Activated CD4-positive, alpha-beta T cell treated with anti-CD3 and anti-CD28 coated beads for 36 hours (primary cell): Measurements from ENCODE around the gene HLA-G. TPM values are rescaled to one million over a fixed set of nuclear protein-coding genes. Genes with fewer than 3 reads are reported as not detected.

Experiments
- ATAC-seq: fragments of 200-7000 bp; cut with Tn5 transposase; one replicate; pipeline ENCODE4 v1.10.0; 2021; ENCODE audit warnings: mild to moderate bottlenecking, moderate library complexity
- CTCF ChIA-PET: fragments of 350-600 bp; sonication (Branson Sonifier 250); formaldehyde crosslinking; loops from one replicate; lab custom pipeline; 2021; ENCODE audit warnings: antibody characterized with exemption; lab: Charles Lee
- POLR2A ChIA-PET: fragments of 350-600 bp; sonication (Branson Sonifier 250); formaldehyde crosslinking; loops from one replicate; lab custom pipeline; 2021; ENCODE audit warnings: antibody characterized with exemption, inconsistent platforms; lab: Charles Lee
- DNase-seq: peaks from one replicate; pipeline ENCODE4 v3.0.0-alpha.2; 2020
- H3K27ac Mint-ChIP-seq: one replicate; pipeline ENCODE4 v1.8.0; 2021; ENCODE audit warnings: mixed read lengths
- H3K27me3 Mint-ChIP-seq: one replicate; pipeline ENCODE4 v1.8.0; 2021; ENCODE audit warnings: mixed read lengths
- H3K36me3 Mint-ChIP-seq: one replicate; pipeline ENCODE4 v1.8.0; 2021; ENCODE audit warnings: low read depth, mixed read lengths
- H3K4me1 Mint-ChIP-seq: one replicate; pipeline ENCODE4 v1.8.0; 2021; ENCODE audit warnings: mixed read lengths
- H3K4me3 Mint-ChIP-seq: one replicate; pipeline ENCODE4 v1.8.0; 2021; ENCODE audit warnings: mild to moderate bottlenecking, moderate library complexity, mixed read lengths
- H3K9me3 Mint-ChIP-seq: one replicate; pipeline ENCODE4 v1.8.0; 2021; ENCODE audit warnings: low read depth, mixed read lengths
- intact Hi-C, 2 experiments: fragments of 100-400 bp; cut with DNase I in 1 of 2; cut with micrococcal nuclease in 1 of 2; formaldehyde crosslinking; loops; one replicate each; pipeline versions ENCODE4 v1.14.2 to v1.15.1; 2022 to 2024; cut with DNase I, micrococcal nuclease
- total RNA-seq, 2 experiments: library from RNA; stranded (reverse); gene quantifications; one replicate each; pipeline ENCODE4 v1.2.3, GENCODE V29; 2021

The HLA-G gene
- total RNA-seq, 2 experiments from 2014 or later = 0.35 to 0.55 TPM

- ChIA-PET CTCF (interaction anchor here (1.2 kb wide), 1 partner anchor 113 kb away, joined by 3 read pairs; no protein-coding TSS in a partner anchor), POLR2A (no interaction called here)
- peaks cover 18% of the 10 kb centered on the region for H3K27me3 Mint-ChIP-seq
- intact Hi-C loops = no loop called here
- DNase-seq (no peak), ATAC-seq (no peak)
- peaks cover 5% of the 10 kb centered on the region for H3K4me1 Mint-ChIP-seq
- H3K4me3 Mint-ChIP-seq = no peak overlapping the region
- no peaks in the 10 kb centered on the region for H3K36me3 Mint-ChIP-seq
- no peak overlapping the region for H3K27ac Mint-ChIP-seq
- H3K9me3 Mint-ChIP-seq = no peaks in the 10 kb centered on the region
Observed at GRCh38 chr6:29816030-29816429, 11.6 kb upstream of the HLA-G start.

GRCh38 chr6:29818892-29819291 lies 8.7 kb upstream of the HLA-G start:
- H3K36me3 Mint-ChIP-seq = no peaks in the 10 kb centered on the region
- no peaks in the 10 kb centered on the region for H3K9me3 Mint-ChIP-seq
- H3K27ac Mint-ChIP-seq = no peak overlapping the region
- H3K4me3 Mint-ChIP-seq = no peak overlapping the region
- POLR2A ChIA-PET = no interaction called here
- peaks cover 32% of the 10 kb centered on the region for H3K27me3 Mint-ChIP-seq
- DNase-seq = no peak
- intact Hi-C loops = no loop called here
- ATAC-seq = no peak
- CTCF ChIA-PET = no interaction called here
- H3K4me1 Mint-ChIP-seq = peaks cover 5% of the 10 kb centered on the region

- no peak overlapping the region for H3K27ac Mint-ChIP-seq
- H3K36me3 Mint-ChIP-seq = no peaks in the 10 kb centered on the region
- H3K4me3 Mint-ChIP-seq = no peak overlapping the region
- ATAC-seq (no peak), DNase-seq (no peak)
- intact Hi-C loops = no loop called here
- peaks cover 10% of the 10 kb centered on the region for H3K4me1 Mint-ChIP-seq
- H3K27me3 Mint-ChIP-seq = peaks cover 44% of the 10 kb centered on the region
- CTCF ChIA-PET = interaction anchor here (1.0 to 1.3 kb wide), 3 partner anchors 9 to 170 kb away, joined by 3 to 6 read pairs (median 3); no protein-coding TSS in a partner anchor
- POLR2A ChIA-PET = no interaction called here
- no peaks in the 10 kb centered on the region for H3K9me3 Mint-ChIP-seq
Observed at GRCh38 chr6:29824144-29824543, 3.5 kb upstream of the HLA-G start.

- H3K4me3 Mint-ChIP-seq = no peak overlapping the region
- CTCF ChIA-PET = interaction anchor here (0.6 to 0.8 kb wide), 2 partner anchors 72 to 116 kb away, joined by 3 read pairs; no protein-coding TSS in a partner anchor
- intact Hi-C loops = no loop called here
Observed at GRCh38 chr6:29825848-29826247, 1.8 kb upstream of the HLA-G start.

GRCh38 chr6:29826271-29826670 lies 1.4 kb upstream of the HLA-G start:
- Mint-ChIP-seq H3K36me3 (no peaks in the 10 kb centered on the region), H3K27ac (no peak overlapping the region), H3K9me3 (no peaks in the 10 kb centered on the region), H3K4me3 (no peak overlapping the region), H3K4me1 (peaks cover 10% of the 10 kb centered on the region), H3K27me3 (peaks cover 49% of the 10 kb centered on the region)
- ATAC-seq (peak; percentile 84), DNase-seq (no peak)
- CTCF ChIA-PET = interaction anchor here (0.6 to 0.8 kb wide), 2 partner anchors 73 to 116 kb away, joined by 3 read pairs; no protein-coding TSS in a partner anchor
- POLR2A ChIA-PET = no interaction called here
- intact Hi-C loops = no loop called here

More at GRCh38 chr6:29825848-29826247, 1.8 kb upstream of the HLA-G start:
- Mint-ChIP-seq H3K27me3 (peaks cover 53% of the 10 kb centered on the region), H3K36me3 (no peaks in the 10 kb centered on the region), H3K4me1 (peaks cover 10% of the 10 kb centered on the region), H3K27ac (no peak overlapping the region), H3K9me3 (no peaks in the 10 kb centered on the region)
- DNase-seq = no peak
- POLR2A ChIA-PET = no interaction called here
- no peak for ATAC-seq

GRCh38 chr6:29828471-29828797 lies 809 bp downstream of the HLA-G start:
- H3K27ac Mint-ChIP-seq = no peak overlapping the region
- ATAC-seq (peak; percentile 79), DNase-seq (peak; percentile 72)
- H3K9me3 Mint-ChIP-seq = no peaks in the 10 kb centered on the region
- peak overlapping the region; percentile 37 for H3K4me3 Mint-ChIP-seq
- ChIA-PET CTCF (no interaction called here), POLR2A (no interaction called here)
- intact Hi-C loops = no loop called here
- peaks cover 53% of the 10 kb centered on the region for H3K27me3 Mint-ChIP-seq
- H3K36me3 Mint-ChIP-seq = no peaks in the 10 kb centered on the region
- peaks cover 10% of the 10 kb centered on the region for H3K4me1 Mint-ChIP-seq

- peaks cover 10% of the 10 kb centered on the region for H3K4me1 Mint-ChIP-seq
- H3K9me3 Mint-ChIP-seq = no peaks in the 10 kb centered on the region
- no peak overlapping the region for H3K4me3 Mint-ChIP-seq
- CTCF ChIA-PET = interaction anchor here (0.6 kb wide), 2 partner anchors 154 to 248 kb away, joined by 3 read pairs; no protein-coding TSS in a partner anchor
- no peak for ATAC-seq
- no peaks in the 10 kb centered on the region for H3K36me3 Mint-ChIP-seq
- intact Hi-C loops = no loop called here
- no peak overlapping the region for H3K27ac Mint-ChIP-seq
- H3K27me3 Mint-ChIP-seq = peaks cover 46% of the 10 kb centered on the region
- DNase-seq = no peak
- POLR2A ChIA-PET = interaction anchor here (0.5 kb wide), 1 partner anchor 107 kb away, joined by 3 read pairs; no protein-coding TSS in a partner anchor
Observed at GRCh38 chr6:29829766-29830165, 2.1 kb downstream of the HLA-G start.

GRCh38 chr6:29830409-29830808 lies 2.8 kb downstream of the HLA-G start:
- POLR2A ChIA-PET = no interaction called here
- H3K9me3 Mint-ChIP-seq = no peaks in the 10 kb centered on the region

GRCh38 chr6:29831776-29832175 lies 4.2 kb downstream of the HLA-G start:
- CTCF ChIA-PET = interaction anchor here (0.7 to 1.0 kb wide), 3 partner anchors 8 to 94 kb away, joined by 3 to 6 read pairs (median 4); no protein-coding TSS in a partner anchor
- H3K9me3 Mint-ChIP-seq = no peaks in the 10 kb centered on the region
- no peak overlapping the region for H3K27ac Mint-ChIP-seq
- peaks cover 10% of the 10 kb centered on the region for H3K4me1 Mint-ChIP-seq
- ATAC-seq (no peak), DNase-seq (no peak)
- H3K36me3 Mint-ChIP-seq = no peaks in the 10 kb centered on the region
- intact Hi-C loops = no loop called here
- peaks cover 46% of the 10 kb centered on the region for H3K27me3 Mint-ChIP-seq
- H3K4me3 Mint-ChIP-seq = no peak overlapping the region
- POLR2A ChIA-PET = no interaction called here

More at GRCh38 chr6:29830409-29830808, 2.8 kb downstream of the HLA-G start:
- intact Hi-C loops = no loop called here
- DNase-seq = no peak
- peaks cover 12% of the 10 kb centered on the region for H3K4me1 Mint-ChIP-seq
- peaks cover 49% of the 10 kb centered on the region for H3K27me3 Mint-ChIP-seq
- no peak overlapping the region for H3K27ac Mint-ChIP-seq
- no peaks in the 10 kb centered on the region for H3K36me3 Mint-ChIP-seq
- no peak overlapping the region for H3K4me3 Mint-ChIP-seq
- CTCF ChIA-PET = interaction anchor here (0.6 to 1.0 kb wide), 3 partner anchors 22 to 154 kb away, joined by 3 read pairs; no protein-coding TSS in a partner anchor
- no peak for ATAC-seq

- peak; percentile 72 for DNase-seq
- Mint-ChIP-seq H3K27me3 (peaks cover 44% of the 10 kb centered on the region), H3K9me3 (no peaks in the 10 kb centered on the region), H3K4me1 (peaks cover 2% of the 10 kb centered on the region), H3K27ac (no peak overlapping the region), H3K4me3 (no peak overlapping the region), H3K36me3 (no peaks in the 10 kb centered on the region)
- CTCF ChIA-PET = interaction anchor here (0.6 to 2.9 kb wide), 26 partner anchors 9 to 427 kb away, joined by 3 to 27 read pairs (median 4); no protein-coding TSS in a partner anchor
- POLR2A ChIA-PET = no interaction called here
- no peak for ATAC-seq
- intact Hi-C loops = loop anchor here (1.0 to 5.0 kb wide), 3 partner anchors 82 to 129 kb away; no protein-coding TSS in a partner anchor
Observed at GRCh38 chr6:29834564-29835436, 7.2 kb downstream of the HLA-G start.

GRCh38 chr6:29839917-29840316 lies 12.3 kb downstream of the HLA-G start:
- no peak for DNase-seq
- ATAC-seq = no peak
- POLR2A ChIA-PET = no interaction called here

More at GRCh38 chr6:29839917-29840316, 12.3 kb downstream of the HLA-G start:
- Mint-ChIP-seq H3K4me3 (no peak overlapping the region), H3K9me3 (peaks cover 3% of the 10 kb centered on the region), H3K27ac (no peak overlapping the region), H3K27me3 (peaks cover 25% of the 10 kb centered on the region), H3K36me3 (no peaks in the 10 kb centered on the region), H3K4me1 (peaks cover 6% of the 10 kb centered on the region)
- intact Hi-C loops = loop anchor here in 1 of 2 experiments (5.0 kb wide), 1 partner anchor 88 kb away; no protein-coding TSS in a partner anchor
- CTCF ChIA-PET = interaction anchor here (0.6 to 1.5 kb wide), 2 partner anchors 135 to 917 kb away, joined by 3 read pairs; no protein-coding TSS in a partner anchor
